ENCODE data around the gene ABCC1.

ABCC1 gene

GRCh38 chr16:15993946-15994665, 44.7 kb downstream of the ABCC1 start:
- no peak for DNase-seq (ENCODE audit: low spot score)

DNA sequence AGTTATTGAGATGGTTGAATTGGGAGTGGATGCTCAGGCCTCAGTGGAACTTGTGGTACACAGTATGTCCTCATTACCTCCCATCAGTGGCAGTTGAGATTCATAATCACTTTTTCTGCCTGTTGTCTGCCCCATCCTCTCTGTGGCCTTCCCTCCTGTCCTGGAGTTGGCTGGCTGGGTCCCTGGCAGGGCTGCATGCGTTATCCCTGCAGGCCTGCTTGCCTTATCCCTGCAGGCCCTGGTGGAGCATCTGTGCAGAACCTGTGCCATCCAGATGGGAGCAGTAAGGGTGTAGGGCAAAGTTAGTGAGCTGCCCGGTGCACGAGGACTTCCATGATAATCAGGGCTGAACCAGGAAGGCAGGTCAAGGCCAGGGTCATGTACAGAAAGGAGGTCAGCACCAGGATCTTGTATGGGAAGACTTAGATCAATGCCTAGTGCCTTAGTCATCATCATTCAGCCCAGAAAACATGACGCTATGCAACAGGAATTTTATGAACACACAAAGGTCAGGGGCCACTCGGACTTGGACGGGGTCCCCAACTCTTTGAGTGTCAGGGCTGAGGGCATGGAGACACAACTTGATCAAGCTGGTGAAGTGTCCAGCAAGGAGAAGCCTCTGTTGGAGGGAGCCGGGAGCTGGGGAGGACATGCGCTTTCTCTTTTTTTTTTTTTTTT, 47.2 kb downstream of the ABCC1 start:
- DNase-seq (ENCODE audit: low spot score), result peak; percentile 67

GRCh38 chr16:16000685-16001084, 51.3 kb downstream of the ABCC1 start:
- no peak for DNase-seq (ENCODE audit: low spot score)

DNA sequence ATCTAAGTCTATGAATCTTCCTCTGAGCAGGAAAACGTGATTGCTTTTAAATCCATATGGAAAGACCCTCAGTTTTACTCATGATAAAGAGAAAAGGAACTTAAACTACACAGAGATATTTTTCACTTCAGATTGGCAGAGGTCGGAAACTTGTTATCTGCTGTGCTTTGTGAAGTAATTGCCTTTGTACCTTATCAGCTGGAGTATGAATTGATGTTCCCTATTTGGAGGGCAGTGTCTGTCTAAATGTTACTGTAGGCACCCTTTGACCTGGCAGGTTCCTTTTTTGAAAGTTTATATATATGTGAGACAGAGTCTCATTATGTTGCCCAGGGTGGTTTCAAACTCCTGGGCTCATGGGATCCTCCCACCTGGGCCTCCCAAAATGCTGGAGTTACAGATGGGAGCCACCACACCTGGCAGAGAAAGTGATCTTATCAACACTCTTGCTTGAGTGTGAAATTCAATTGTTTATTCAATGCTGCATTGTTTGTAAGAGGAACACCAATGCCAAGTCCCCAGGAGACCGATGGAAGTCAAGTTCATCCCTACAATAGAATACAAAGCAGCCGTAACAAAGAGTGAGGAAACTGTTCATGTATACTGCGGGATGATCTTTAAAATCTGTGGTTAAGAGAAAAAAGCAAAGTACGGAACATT, 52.3 kb downstream of the ABCC1 start:
- no peak for DNase-seq (ENCODE audit: low spot score)

- DNase-seq (ENCODE audit: low spot score), result no peak
Observed at GRCh38 chr16:16003719-16004313, 54.4 kb downstream of the ABCC1 start.

- DNase-seq (ENCODE audit: low spot score), result no peak
Observed at GRCh38 chr16:16004314-16004749, 54.9 kb downstream of the ABCC1 start.

DNA sequence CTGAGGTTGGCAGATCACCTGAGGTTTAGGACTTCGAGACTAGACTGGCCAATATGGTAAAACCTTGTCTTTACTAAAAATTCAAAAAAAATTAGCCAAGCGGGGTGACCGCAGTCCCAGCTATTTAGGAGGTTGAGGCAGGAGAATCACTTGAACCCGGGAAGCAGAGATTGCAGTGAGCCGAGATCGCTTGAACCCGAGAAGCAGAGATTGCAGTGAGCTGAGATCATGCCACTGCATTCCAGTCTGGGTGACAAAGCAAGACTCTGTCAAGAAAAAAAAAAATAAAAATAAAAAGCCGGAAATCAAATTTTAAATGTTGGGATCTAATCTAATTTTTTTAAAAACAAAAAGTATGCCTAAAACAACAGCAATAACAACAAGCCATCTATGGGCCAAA, 56.3 kb downstream of the ABCC1 start:
- no peak for DNase-seq (ENCODE audit: low spot score)

GRCh38 chr16:16006650-16007049, 57.2 kb downstream of the ABCC1 start:
- DNase-seq (ENCODE audit: low spot score), result no peak

DNA sequence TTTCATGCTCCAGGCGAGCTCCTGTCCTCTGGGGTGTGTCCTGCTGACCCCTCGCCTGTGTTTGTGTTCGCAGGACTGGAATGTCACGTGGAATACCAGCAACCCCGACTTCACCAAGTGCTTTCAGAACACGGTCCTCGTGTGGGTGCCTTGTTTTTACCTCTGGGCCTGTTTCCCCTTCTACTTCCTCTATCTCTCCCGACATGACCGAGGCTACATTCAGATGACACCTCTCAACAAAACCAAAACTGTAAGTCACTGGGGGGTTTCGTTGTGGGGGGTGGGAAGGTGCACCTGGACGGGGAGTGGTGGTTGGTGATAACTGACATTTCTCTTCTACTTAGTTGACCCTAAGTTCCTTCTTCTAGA, 58.3 kb downstream of the ABCC1 start:
- DNase-seq (ENCODE audit: low spot score), result no peak

DNA sequence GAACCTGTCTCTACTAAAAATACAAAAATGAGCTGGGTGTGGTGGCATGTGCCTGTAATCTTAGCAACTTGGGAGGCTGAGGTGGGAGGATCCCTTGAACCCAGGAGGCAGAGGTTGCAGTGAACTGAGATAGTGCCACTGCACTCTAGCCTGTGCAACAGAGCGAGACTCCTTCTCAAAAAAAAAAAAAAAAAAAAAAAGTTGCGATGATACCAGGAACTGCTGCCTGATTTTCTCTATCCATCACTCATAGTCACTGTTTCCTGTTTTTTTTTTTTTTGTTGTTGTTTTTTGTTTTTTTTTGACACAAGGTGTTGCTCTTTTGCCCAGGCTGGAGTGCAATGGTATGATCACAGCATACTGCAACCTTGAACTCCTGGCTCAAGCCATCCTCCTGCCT, 59.2 kb downstream of the ABCC1 start:
- no peak for DNase-seq (ENCODE audit: low spot score)

DNA sequence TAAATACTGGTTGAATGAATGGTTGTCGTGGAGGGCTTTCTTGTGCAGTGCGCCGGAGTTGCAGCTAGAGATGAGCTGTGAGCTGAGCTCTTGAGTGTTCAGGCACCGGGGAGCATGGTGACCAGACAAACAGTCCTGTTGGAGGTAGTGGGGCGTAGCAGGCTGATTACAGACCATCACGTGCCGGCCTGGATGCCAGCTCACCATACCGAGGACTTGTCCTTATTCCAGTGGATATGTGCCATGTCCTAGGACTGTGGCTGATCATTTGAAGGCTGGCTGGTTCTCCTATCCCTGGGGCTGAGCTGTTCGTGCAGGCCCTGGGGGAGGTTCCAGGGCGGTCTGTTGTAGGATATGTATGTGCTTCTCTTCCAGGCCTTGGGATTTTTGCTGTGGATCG, 60.0 kb downstream of the ABCC1 start:
- no peak for DNase-seq (ENCODE audit: low spot score)

DNA sequence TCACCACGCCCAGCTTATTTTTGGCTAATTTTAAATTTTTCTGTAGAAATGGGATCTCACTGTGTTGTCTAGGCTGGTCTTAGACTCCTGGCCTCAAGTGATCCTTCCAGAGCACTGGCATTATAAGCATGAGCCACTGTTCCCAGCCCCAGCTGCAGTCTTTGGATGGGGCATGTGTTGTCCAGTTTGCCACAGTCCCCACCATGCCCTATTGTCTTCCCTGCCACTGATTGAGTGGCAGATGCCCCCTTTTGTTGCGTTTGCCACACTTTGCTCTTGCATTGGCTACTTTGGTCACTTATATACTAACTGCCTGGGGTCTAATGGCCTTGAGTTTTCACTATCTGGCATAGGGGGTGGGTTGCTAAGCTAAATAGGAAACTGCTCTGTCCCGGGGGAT, 60.8 kb downstream of the ABCC1 start:
- DNase-seq (ENCODE audit: low spot score), result no peak

GRCh38 chr16:16012144-16012543, 62.7 kb downstream of the ABCC1 start:
- no peak for DNase-seq (ENCODE audit: low spot score)

DNA sequence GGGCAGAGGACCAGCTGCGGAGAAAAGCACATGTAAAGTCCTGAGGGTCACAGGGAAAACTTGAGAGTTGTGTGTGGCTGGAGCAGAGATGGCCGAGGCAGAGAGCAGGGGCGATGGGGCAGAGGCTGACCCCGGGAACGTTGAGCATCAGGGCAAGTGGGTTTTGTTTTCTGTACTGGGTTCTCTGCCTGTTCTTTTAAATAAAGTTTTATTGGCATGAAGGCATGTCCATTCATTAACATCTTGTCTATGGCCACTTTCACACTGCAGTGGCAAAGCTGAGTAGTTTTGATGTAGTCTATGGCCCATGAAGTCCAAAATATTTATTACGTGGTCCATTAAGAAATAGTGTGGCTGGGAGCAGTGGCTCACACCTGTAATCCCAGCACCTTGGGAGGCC, 64.4 kb downstream of the ABCC1 start:
- no peak for DNase-seq (ENCODE audit: low spot score)

DNA sequence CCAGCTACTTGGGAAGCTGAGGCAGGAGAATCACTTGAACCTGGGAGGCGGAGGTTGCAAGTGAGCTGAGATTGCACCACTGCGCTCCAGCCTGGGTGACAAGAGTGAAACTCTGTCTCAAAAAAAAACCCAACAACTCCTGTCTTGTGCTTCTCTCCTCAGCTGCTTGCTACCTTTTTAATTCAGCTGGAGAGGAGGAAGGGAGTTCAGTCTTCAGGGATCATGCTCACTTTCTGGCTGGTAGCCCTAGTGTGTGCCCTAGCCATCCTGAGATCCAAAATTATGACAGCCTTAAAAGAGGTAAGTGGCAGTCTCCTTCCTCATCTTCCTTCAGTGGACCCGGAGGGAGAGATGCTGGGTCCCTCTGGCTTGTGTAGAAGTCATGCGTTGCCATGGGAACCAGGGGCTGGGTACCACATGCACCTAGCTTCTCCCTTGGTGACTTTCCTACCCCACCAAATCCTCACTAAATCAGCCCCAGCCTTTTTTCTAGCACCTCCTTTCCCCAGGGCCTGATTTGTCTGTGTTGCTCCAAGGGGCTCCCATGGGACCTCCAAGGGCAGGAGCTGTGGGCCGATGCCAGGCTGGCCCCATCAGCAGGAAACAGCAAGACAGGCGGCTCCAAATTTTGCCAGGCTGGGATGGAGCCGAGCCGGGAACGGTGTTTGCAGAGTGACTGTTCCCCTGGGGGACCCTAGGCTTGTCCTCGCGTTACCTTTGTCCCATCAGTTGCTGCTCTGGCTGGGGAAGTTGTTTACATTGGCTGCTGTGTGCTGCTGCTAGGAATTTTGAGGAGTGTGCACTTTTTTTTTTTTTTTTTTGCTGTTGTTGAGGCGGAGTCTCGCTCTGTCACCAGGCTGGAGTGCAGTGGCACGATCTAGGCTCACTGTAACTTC, 65.2 kb downstream of the ABCC1 start:
- DNase-seq (ENCODE audit: low spot score), result peak; percentile 71

- DNase-seq (ENCODE audit: low spot score), result no peak
Observed at GRCh38 chr16:16015849-16016248, 66.4 kb downstream of the ABCC1 start.

DNA sequence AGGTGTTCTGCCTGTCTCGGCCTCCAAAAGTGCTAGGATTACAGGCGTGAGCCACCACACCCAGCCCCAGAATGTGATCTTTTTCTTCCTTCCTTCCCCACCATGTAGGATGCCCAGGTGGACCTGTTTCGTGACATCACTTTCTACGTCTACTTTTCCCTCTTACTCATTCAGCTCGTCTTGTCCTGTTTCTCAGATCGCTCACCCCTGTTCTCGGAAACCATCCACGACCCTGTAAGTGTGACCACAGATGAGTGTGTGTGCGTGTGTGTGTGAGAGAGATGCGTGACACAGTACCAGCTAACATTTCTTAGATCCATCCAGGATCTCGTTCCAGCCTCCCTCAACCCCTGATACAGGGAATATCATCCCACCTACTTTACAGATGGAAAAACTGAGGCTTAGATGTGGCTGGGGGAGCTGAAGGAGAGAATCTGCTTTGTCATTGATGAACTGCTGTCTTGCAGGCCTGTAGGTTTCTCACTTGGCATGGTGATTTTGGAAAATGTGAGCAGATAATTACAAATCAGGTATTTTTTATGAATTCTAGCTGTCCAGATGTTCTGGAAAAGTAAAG, 67.1 kb downstream of the ABCC1 start:
- no peak for DNase-seq (ENCODE audit: low spot score)

DNA sequence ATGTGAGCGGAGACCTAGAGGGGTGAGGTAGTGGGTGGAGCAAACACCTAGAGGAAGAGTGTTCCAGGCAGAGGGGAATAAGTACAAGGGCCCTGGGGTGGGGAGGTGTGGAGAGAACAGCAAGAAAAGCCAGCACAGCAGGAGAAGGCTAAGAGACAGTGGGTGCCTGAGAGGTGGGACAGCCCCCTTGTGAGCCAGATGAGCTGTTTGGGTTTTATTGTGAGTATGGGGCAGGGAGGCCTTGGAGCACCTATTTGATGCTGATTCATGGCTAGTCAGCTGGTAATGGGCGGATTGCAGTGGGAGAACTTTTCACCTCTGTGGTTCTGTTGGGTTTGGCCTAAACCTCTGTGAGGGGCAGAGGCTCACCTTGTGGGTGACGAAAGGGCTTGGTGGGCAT, 68.4 kb downstream of the ABCC1 start:
- DNase-seq (ENCODE audit: low spot score), result no peak

DNA sequence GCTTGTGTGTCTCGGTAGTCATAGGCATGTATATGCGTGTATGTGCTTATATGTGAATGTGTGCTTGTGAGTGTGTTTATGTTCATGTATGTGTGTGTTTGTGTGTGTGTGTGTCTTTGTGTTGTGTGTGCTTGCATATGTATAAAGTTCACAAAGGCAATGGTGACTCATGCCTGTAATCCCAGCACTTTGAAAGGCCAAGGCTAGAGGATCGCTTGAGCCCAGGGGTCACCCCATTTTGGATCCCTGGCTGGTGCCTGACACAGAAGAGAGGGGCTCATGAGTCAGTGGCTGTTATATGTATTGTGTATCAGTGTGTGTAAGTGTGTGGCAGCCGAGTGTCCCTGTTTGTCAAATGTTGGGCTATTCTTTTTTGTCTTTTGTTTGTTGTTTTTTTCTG, 69.3 kb downstream of the ABCC1 start:
- DNase-seq (ENCODE audit: low spot score), result no peak

DNA sequence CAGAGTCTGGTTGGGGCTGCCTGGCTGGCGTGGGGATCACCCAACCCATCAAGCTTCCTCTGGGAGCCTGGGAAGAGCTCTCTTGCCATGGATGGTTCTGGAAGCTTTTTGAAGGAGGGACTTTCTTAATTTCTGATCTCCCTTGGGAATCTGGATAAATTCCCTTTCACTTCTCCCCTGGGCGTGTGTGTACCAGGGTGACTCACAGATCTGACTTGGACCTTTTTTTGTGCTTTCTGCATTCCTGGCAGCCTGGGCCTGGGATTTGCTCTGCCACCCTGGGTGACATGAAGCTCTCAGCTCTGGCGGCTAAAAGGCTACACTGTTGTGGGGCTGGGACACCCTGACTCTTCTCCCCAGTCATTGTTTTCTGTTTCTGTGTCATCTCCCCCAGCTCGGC, 70.1 kb downstream of the ABCC1 start:
- DNase-seq (ENCODE audit: low spot score), result no peak

GRCh38 chr16:16020291-16020690, 70.9 kb downstream of the ABCC1 start:
- no peak for DNase-seq (ENCODE audit: low spot score)

- DNase-seq (ENCODE audit: low spot score), result no peak
Observed at GRCh38 chr16:16021020-16021419, 71.6 kb downstream of the ABCC1 start.
